Suppressor macrophage (primary cell): ENCODE data around the gene MRPS34.

ENCODE experiments used
- DNase-seq, 4 experiments: peaks; one replicate each; pipeline ENCODE4 v3.0.0-alpha.2; 2020 to 2022

The MRPS34 gene

GRCh38 chr16:1726661-1727502 lies 46.1 kb downstream of the MRPS34 start:
- no peak for DNase-seq

- no peak for DNase-seq
These were observed 48.4 kb downstream of the MRPS34 start for GRCh38 chr16:1724491-1724890.

GRCh38 chr16:1723450-1724147 lies 49.3 kb downstream of the MRPS34 start:
- peak; percentile 58 to 74 (median 64) for DNase-seq
